A673 (cell line): ENCODE data around the gene ACKR3. TPM values are rescaled to one million over a fixed set of nuclear protein-coding genes. Genes with fewer than 3 reads are reported as not detected.

Experiments used
- BruUV-seq: library from RNA; stranded (reverse); fragments of 400-500 nt; replicated peaks from 2 replicates; lab custom pipeline; 2021; lab: Mats Ljungman, UMichigan
- CTCF ChIA-PET: fragments of 300-600 bp; sonication (Branson Sonifier 250); formaldehyde crosslinking; loops from one replicate; lab custom pipeline; 2022; ENCODE audit warnings: antibody characterized with exemption; lab: Charles Lee
- POLR2A ChIA-PET: fragments of 300-600 bp; sonication (Branson Sonifier 250); formaldehyde crosslinking; loops from one replicate; lab custom pipeline; 2022; ENCODE audit warnings: antibody characterized with exemption; ENCODE audit not compliant: low non-redundant PET; lab: Charles Lee
- DNase-seq: peaks from one replicate; pipeline ENCODE4 v3.0.0-alpha.2; 2015; ENCODE audit warnings: low spot score
- H3K27ac ChIP-seq: fragments of 200-600 bp; sonication (generic); 2 replicates; pipeline ENCODE4 v1.5.1; 2016; ENCODE audit warnings: mixed run types, low read depth, mild to moderate bottlenecking, mixed read lengths, antibody characterized with exemption, low read length; ENCODE audit not compliant: poor library complexity, severe bottlenecking
- H3K27me3 ChIP-seq: fragments of 200-600 bp; sonication (generic); replicated peaks from 2 replicates; pipeline ENCODE4 v1.6.1; 2017; ENCODE audit warnings: mixed run types, low read depth, mild to moderate bottlenecking, mixed read lengths, antibody characterized with exemption, low read length; ENCODE audit not compliant: insufficient read depth, poor library complexity
- H3K36me3 ChIP-seq: fragments of 200-600 bp; sonication (generic); 2 replicates; pipeline ENCODE4 v1.6.1; 2016; ENCODE audit warnings: mixed run types, mild to moderate bottlenecking, mixed read lengths, antibody characterized with exemption, low read length; ENCODE audit not compliant: insufficient read depth, poor library complexity, severe bottlenecking
- H3K4me1 ChIP-seq: fragments of 200-600 bp; sonication (generic); 2 replicates; pipeline ENCODE4 v1.6.1; 2017; ENCODE audit warnings: mixed run types, mild to moderate bottlenecking, mixed read lengths, antibody characterized with exemption, low read length; ENCODE audit not compliant: insufficient read depth, poor library complexity, severe bottlenecking
- H3K4me3 ChIP-seq: fragments of 200-600 bp; sonication (generic); 2 replicates; pipeline ENCODE4 v1.5.1; 2016; ENCODE audit warnings: low read depth, mixed run types, mild to moderate bottlenecking, mixed read lengths, low read length; ENCODE audit not compliant: poor library complexity, severe bottlenecking
- H3K9me3 ChIP-seq: fragments of 200-600 bp; sonication (generic); 2 replicates; pipeline ENCODE4 v1.6.1; 2016; ENCODE audit warnings: mixed run types, low read depth, mild to moderate bottlenecking, mixed read lengths, antibody characterized with exemption, low read length; ENCODE audit not compliant: poor library complexity, severe bottlenecking
- EZH2 ChIP-seq: fragments of 200-600 bp; sonication (generic); IDR thresholded peaks from 2 replicates; pipeline ENCODE4 v1.6.1; 2017; ENCODE audit warnings: borderline replicate concordance, low read depth, mild to moderate bottlenecking, mixed read lengths, antibody characterized with exemption, low read length; ENCODE audit not compliant: poor library complexity, severe bottlenecking
- intact Hi-C: fragments of 100-400 bp; cut with micrococcal nuclease; formaldehyde crosslinking; loops from one replicate; pipeline ENCODE4 v1.10.0; 2022; ENCODE audit not compliant: unreplicated experiment
- total RNA-seq: library from RNA; stranded (reverse); gene quantifications from 2 replicates; pipeline ENCODE4 v1.2.3, GENCODE V29; 2021
- TF ChIP-seq, protein P1 (sequence below): fragments of 300-800, 200-600 bp; sonication (generic); conservative IDR thresholded peaks from 2 replicates; pipeline ENCODE4 v1.5.1; 2017; ENCODE audit warnings: low read depth, mild to moderate bottlenecking, antibody characterized with exemption, low read length, moderate library complexity, mixed read lengths

Gene ACKR3
- total RNA-seq, 1 experiment from 2014 or later, result 0.52 TPM

DNA sequence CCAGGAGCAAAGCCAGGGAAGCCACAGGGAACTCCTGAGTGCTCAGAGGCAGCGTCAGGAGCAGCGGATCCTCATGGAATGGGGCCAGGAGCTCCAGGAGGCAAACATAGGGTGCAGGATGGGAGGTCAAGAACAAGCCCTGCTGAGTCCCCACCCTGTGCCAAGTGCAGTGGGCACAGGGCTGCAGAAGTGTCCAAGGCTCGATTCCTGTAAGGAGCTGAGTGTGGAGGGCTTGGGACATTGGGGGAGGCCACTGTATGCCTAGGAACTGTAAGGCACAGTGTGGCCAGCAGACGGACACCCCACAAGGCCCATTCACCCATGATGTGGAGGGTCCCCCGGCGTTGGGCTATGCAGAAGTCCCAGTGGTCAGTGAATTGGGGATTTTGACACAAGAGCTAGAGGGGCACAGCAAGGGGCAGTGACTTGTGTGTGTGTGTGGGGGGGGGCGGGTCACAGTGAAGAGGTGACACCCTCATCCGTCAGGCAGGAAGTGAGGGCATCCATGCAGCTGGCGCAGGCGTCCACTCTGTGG, 55.6 kb downstream of the ACKR3 start:
- CTCF ChIA-PET, result interaction anchor here (0.7 kb wide), 1 partner anchor 12 kb away, joined by 3 read pairs; no protein-coding TSS in a partner anchor
- BruUV-seq, result no TSS peak
- POLR2A ChIA-PET, result no interaction called here
- Histone ChIP-seq H3K4me1 (no peaks in the 10 kb centered on the region), H3K4me3 (no peak overlapping the region), H3K36me3 (no peaks in the 10 kb centered on the region), H3K9me3 (no peaks in the 10 kb centered on the region), H3K27ac (no peak overlapping the region), H3K27me3 (peaks cover 12% of the 10 kb centered on the region)
- intact Hi-C loops, result no loop called here
- TF ChIP-seq, protein P1, sequence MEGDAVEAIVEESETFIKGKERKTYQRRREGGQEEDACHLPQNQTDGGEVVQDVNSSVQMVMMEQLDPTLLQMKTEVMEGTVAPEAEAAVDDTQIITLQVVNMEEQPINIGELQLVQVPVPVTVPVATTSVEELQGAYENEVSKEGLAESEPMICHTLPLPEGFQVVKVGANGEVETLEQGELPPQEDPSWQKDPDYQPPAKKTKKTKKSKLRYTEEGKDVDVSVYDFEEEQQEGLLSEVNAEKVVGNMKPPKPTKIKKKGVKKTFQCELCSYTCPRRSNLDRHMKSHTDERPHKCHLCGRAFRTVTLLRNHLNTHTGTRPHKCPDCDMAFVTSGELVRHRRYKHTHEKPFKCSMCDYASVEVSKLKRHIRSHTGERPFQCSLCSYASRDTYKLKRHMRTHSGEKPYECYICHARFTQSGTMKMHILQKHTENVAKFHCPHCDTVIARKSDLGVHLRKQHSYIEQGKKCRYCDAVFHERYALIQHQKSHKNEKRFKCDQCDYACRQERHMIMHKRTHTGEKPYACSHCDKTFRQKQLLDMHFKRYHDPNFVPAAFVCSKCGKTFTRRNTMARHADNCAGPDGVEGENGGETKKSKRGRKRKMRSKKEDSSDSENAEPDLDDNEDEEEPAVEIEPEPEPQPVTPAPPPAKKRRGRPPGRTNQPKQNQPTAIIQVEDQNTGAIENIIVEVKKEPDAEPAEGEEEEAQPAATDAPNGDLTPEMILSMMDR, result no peak
- TF ChIP-seq EZH2, result no peak
- DNase-seq, result no peak

DNA sequence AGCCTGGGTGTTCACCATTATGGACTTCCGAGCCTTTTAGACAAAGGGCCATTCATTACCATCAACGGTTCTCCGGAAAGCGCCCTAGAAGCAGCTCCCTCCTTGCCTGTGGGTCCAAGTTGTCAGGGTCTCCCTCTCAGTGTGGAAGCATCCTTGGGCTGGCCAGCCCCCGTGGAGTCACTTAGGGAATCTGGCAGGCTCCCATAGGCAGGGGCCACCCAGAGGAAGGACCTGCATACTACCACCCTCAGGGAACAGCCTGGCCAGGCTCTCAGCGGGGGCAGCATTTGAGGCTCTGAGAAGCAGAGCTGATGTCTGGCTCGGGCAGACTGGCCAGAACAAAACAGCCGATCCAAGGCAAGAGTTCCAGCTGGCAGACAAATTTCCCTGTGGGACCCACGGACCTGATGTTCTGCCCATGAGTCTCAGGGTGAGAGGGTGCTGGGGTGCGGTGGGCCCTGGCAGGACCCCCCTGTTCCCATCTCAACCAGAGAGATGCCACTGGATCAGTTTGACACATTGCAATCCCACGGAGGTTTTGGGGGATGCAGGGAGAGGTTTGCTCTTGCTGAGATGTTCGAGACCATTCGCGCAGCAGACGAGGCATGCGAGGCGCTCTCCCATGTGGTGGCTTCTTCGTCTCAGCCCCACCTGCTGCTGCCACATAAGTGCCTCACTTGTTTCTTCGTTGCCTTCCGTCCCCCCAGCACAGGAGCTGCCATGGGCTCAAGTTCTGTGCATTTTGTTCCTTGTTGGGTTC, 56.9 kb downstream of the ACKR3 start:
- no peak for DNase-seq
- POLR2A ChIA-PET, result no interaction called here
- Histone ChIP-seq H3K27ac (no peak overlapping the region), H3K27me3 (peaks cover 12% of the 10 kb centered on the region), H3K4me1 (no peaks in the 10 kb centered on the region), H3K36me3 (no peaks in the 10 kb centered on the region), H3K4me3 (no peak overlapping the region), H3K9me3 (no peaks in the 10 kb centered on the region)
- CTCF ChIA-PET, result no interaction called here
- no TSS peak for BruUV-seq
- intact Hi-C loops, result no loop called here
- TF ChIP-seq, protein P1, result no peak
- TF ChIP-seq EZH2, result no peak

DNA sequence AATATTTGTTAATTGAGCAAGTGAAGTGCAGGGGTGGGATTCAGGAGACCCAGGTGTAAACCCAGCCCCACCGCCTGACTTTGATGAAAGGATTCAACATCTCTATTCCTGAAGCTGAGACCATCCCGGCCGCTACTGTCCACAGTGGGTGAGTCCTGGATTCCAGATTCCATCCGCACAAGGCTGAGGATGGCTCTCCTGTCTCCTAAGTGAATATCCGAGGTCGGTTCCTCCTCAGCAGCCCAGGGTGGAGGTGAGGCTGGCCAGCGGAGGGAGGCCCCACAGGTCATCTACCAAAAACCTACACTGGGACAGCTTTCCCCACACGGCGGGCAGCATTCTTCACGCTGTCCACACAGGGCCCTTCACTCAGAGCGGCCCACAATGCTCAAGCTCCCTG, 57.6 kb downstream of the ACKR3 start:
- BruUV-seq, result no TSS peak
- no peaks in the 10 kb centered on the region for H3K9me3 ChIP-seq
- CTCF ChIA-PET, result no interaction called here

More for the DNA sequence above, 57.6 kb downstream of the ACKR3 start:
- TF ChIP-seq, protein P1, result no peak
- H3K27me3 ChIP-seq, result peaks cover 6% of the 10 kb centered on the region
- POLR2A ChIA-PET, result no interaction called here
- no peak overlapping the region for H3K4me3 ChIP-seq
- no peak for DNase-seq
- no peak overlapping the region for H3K27ac ChIP-seq
- intact Hi-C loops, result no loop called here
- no peaks in the 10 kb centered on the region for H3K4me1 ChIP-seq
- no peaks in the 10 kb centered on the region for H3K36me3 ChIP-seq
